CD4-positive, alpha-beta T cell (primary cell): ENCODE data around the gene CDK5R2. TPM values are rescaled to one million over a fixed set of nuclear protein-coding genes. Genes with fewer than 3 reads are reported as not detected.

Experiments used
- ATAC-seq: fragments of 200-7000 bp; cut with Tn5 transposase; one replicate; pipeline ENCODE4 v1.10.0; 2022; ENCODE audit warnings: mild to moderate bottlenecking; ENCODE audit not compliant: poor library complexity
- CTCF ChIA-PET: fragments of 350-600 bp; sonication (Branson Sonifier 250); formaldehyde crosslinking; loops from one replicate; lab custom pipeline; 2021; ENCODE audit warnings: antibody characterized with exemption, inconsistent platforms; lab: Charles Lee
- POLR2A ChIA-PET: fragments of 350-600 bp; sonication (Branson Sonifier 250); formaldehyde crosslinking; loops from one replicate; lab custom pipeline; 2021; ENCODE audit warnings: antibody characterized with exemption, inconsistent platforms; lab: Charles Lee
- DNase-seq, 14 experiments: peaks; one replicate each; pipeline ENCODE4 v3.0.0-alpha.2; 2013 to 2020; ENCODE audit warnings: mixed read lengths in 2 of 14
- H3K27ac ChIP-seq, 2 donors: one replicate each; pipeline versions ENCODE4 v1.5.1 to v1.7.0; 2013; ENCODE audit warnings: low read length in 2 of 2, low read depth in 1 of 2, mild to moderate bottlenecking in 1 of 2
- H3K27me3 ChIP-seq, 2 experiments: 1 replicate in 1 of 2; 2 replicates in 1 of 2; pipeline versions ENCODE4 v1.6.1 to v1.7.0; 2013; ENCODE audit warnings: low read length in 2 of 2, control low read depth in 1 of 2, mild to moderate bottlenecking in 1 of 2, moderate library complexity in 1 of 2; ENCODE audit not compliant: insufficient read depth in 2 of 2, control insufficient read depth in 1 of 2
- H3K36me3 ChIP-seq: one replicate; pipeline ENCODE4 v1.6.1; 2013; ENCODE audit warnings: low read length, control low read depth; ENCODE audit not compliant: insufficient read depth
- H3K4me1 ChIP-seq: one replicate; pipeline ENCODE4 v1.6.1; 2013; ENCODE audit warnings: low read length, control low read depth; ENCODE audit not compliant: insufficient read depth
- H3K4me3 ChIP-seq: one replicate; pipeline ENCODE4 v1.5.1; 2013; ENCODE audit warnings: mild to moderate bottlenecking, low read length, moderate library complexity
- H3K9me3 ChIP-seq, 2 experiments: 1 replicate in 1 of 2; 2 replicates in 1 of 2; pipeline versions ENCODE4 v1.6.1 to v1.7.0; 2013; ENCODE audit warnings: low read length in 2 of 2, mild to moderate bottlenecking in 2 of 2, control low read depth in 1 of 2, moderate library complexity in 1 of 2; ENCODE audit not compliant: control insufficient read depth in 1 of 2, insufficient read depth in 1 of 2
- H3K27ac Mint-ChIP-seq: one replicate; pipeline ENCODE4 v1.8.0; 2020; ENCODE audit warnings: mixed read lengths
- H3K27me3 Mint-ChIP-seq: one replicate; pipeline ENCODE4 v1.8.0; 2021; ENCODE audit warnings: mixed read lengths
- H3K36me3 Mint-ChIP-seq: one replicate; pipeline ENCODE4 v1.8.0; 2021; ENCODE audit warnings: low read depth, mixed read lengths
- H3K4me1 Mint-ChIP-seq: one replicate; pipeline ENCODE4 v1.8.0; 2021; ENCODE audit warnings: low read depth, mixed read lengths
- H3K4me3 Mint-ChIP-seq: one replicate; pipeline ENCODE4 v1.8.0; 2020; ENCODE audit warnings: mild to moderate bottlenecking, mixed read lengths
- H3K9me3 Mint-ChIP-seq: one replicate; pipeline ENCODE4 v1.8.0; 2020; ENCODE audit warnings: mixed read lengths
- intact Hi-C, 2 experiments: fragments of 100-400 bp; cut with DNase I in 1 of 2; cut with micrococcal nuclease in 1 of 2; formaldehyde crosslinking; loops; one replicate each; pipeline versions ENCODE4 v1.15.1 to v1.9.0; 2023 to 2025; cut with DNase I, micrococcal nuclease
- polyA plus RNA-seq, 2 donors: library from polyadenylated mRNA; unstranded; fragments of 120-200 nt; gene quantifications; one replicate each; pipeline ENCODE4 v1.2.1, GENCODE V29; 2013
- total RNA-seq, 174 experiments: library from RNA in 2 of 174; stranded (reverse) in 2 of 174; gene quantifications; one replicate each; pipeline ENCODE4 v1.2.3 and lab custom pipeline; 2021 to 2026
- TF ChIP-seq, protein P1 (sequence below): fragments of 200-600 bp; IDR thresholded peaks from one replicate; pipeline ENCODE4 v1.8.0; 2022; ENCODE audit warnings: antibody characterized with exemption, mild to moderate bottlenecking

Gene CDK5R2
- total RNA-seq (not detected), total RNA-seq (lab: John Stamatoyannopoulos, UW) (0 to 0.20 (median 0) reads per million in 172 experiments)
- not detected for polyA plus RNA-seq (2013, experiment 1 of 2)
- not detected for polyA plus RNA-seq (2013, experiment 2 of 2)

GRCh38 chr2:218959141-218959731, at the start of gene CDK5R2:
CDK5R2 (plus strand) TSS chr2:218959666; CDS start chr2:218959821, 155 bp downstream.
- H3K4me1 Mint-ChIP-seq = peaks cover 13% of the 10 kb centered on the region
- no peak within 1 kb of the TSS for H3K4me3 ChIP-seq
- H3K27ac ChIP-seq = no peak within 1 kb of the TSS
- peaks cover 88% of the 10 kb centered on the region for H3K27me3 Mint-ChIP-seq
- H3K9me3 Mint-ChIP-seq = no peaks in the 10 kb centered on the region
- H3K4me3 Mint-ChIP-seq = peak within 1 kb of the TSS; percentile 60
- TF ChIP-seq, protein P1, sequence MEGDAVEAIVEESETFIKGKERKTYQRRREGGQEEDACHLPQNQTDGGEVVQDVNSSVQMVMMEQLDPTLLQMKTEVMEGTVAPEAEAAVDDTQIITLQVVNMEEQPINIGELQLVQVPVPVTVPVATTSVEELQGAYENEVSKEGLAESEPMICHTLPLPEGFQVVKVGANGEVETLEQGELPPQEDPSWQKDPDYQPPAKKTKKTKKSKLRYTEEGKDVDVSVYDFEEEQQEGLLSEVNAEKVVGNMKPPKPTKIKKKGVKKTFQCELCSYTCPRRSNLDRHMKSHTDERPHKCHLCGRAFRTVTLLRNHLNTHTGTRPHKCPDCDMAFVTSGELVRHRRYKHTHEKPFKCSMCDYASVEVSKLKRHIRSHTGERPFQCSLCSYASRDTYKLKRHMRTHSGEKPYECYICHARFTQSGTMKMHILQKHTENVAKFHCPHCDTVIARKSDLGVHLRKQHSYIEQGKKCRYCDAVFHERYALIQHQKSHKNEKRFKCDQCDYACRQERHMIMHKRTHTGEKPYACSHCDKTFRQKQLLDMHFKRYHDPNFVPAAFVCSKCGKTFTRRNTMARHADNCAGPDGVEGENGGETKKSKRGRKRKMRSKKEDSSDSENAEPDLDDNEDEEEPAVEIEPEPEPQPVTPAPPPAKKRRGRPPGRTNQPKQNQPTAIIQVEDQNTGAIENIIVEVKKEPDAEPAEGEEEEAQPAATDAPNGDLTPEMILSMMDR = no peak
- H3K4me1 ChIP-seq = peaks cover 32% of the 10 kb centered on the region
- peaks cover 60 to 86% of the 10 kb centered on the region in 2 experiments for H3K27me3 ChIP-seq
- H3K9me3 ChIP-seq = peaks cover 0 to 32% of the 10 kb centered on the region in 2 experiments
- POLR2A ChIA-PET = no interaction called here
- DNase-seq = peak; percentile 16 to 71 (median 41)
- intact Hi-C loops = no loop called here
- CTCF ChIA-PET = interaction anchor here (1.2 kb wide), 1 partner anchor 112 kb away, joined by 3 read pairs; no protein-coding TSS in a partner anchor
- H3K36me3 Mint-ChIP-seq = no peaks in the 10 kb centered on the region
- H3K36me3 ChIP-seq = no peaks in the 10 kb centered on the region
- no peak within 1 kb of the TSS for H3K27ac Mint-ChIP-seq
- ATAC-seq = peak; percentile 66

DNA sequence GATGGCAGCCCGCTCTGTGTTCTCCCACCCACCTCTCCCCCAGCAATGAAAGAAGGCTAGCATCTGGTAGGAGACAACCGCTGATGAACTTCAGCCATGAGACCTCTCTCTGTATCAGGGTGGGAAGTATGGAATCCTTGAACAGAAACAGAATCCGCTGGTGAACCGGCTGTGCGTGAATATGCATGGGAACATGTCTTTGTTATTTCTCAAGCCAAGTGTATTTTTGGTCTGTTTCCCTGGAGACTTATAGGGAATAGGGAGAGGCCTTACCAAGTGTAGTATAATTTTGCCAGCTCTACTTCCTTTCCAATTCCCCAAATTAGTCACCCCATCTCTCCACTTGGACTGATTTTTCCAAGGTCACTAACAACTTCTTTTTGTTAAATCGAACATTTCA, 48.7 kb upstream of the CDK5R2 start:
- no peaks in the 10 kb centered on the region for H3K36me3 Mint-ChIP-seq
- CTCF ChIA-PET = interaction anchor here (0.6 to 7.4 kb wide), 5 partner anchors 13 to 228 kb away, joined by 3 to 35 read pairs (median 3); no protein-coding TSS in a partner anchor
- no peaks in the 10 kb centered on the region for H3K9me3 Mint-ChIP-seq

GRCh38 chr2:218920504-218920903, 39.0 kb upstream of the CDK5R2 start:
- Histone ChIP-seq H3K9me3 (peaks cover 0 to 8% of the 10 kb centered on the region in 2 experiments), H3K4me3 (no peak overlapping the region), H3K27ac (no peak overlapping the region), H3K27me3 (peaks cover 12 to 15% of the 10 kb centered on the region in 2 experiments), H3K4me1 (no peaks in the 10 kb centered on the region), H3K36me3 (no peaks in the 10 kb centered on the region)
- H3K9me3 Mint-ChIP-seq = no peaks in the 10 kb centered on the region
- ChIA-PET CTCF (no interaction called here), POLR2A (no interaction called here)
- no peak for ATAC-seq
- no peaks in the 10 kb centered on the region for H3K4me1 Mint-ChIP-seq
- no peak overlapping the region for H3K4me3 Mint-ChIP-seq
- peaks cover 62% of the 10 kb centered on the region for H3K27me3 Mint-ChIP-seq
- H3K27ac Mint-ChIP-seq = no peak overlapping the region
- TF ChIP-seq, protein P1 = no peak
- DNase-seq = no peak
- intact Hi-C loops = no loop called here
- H3K36me3 Mint-ChIP-seq = no peaks in the 10 kb centered on the region

More for the DNA sequence above, 48.7 kb upstream of the CDK5R2 start:
- H3K9me3 ChIP-seq = no peaks in the 10 kb centered on the region
- no peak for DNase-seq
- no peak for ATAC-seq
- Mint-ChIP-seq H3K27ac (no peak overlapping the region), H3K4me1 (peaks cover 13% of the 10 kb centered on the region), H3K4me3 (no peak overlapping the region), H3K27me3 (peaks cover 30% of the 10 kb centered on the region)
- POLR2A ChIA-PET = interaction anchor here (1.1 kb wide), 1 partner anchor 50 kb away, joined by 3 read pairs; no protein-coding TSS in a partner anchor
- intact Hi-C loops = no loop called here
- H3K4me3 ChIP-seq = no peak overlapping the region
- TF ChIP-seq, protein P1 = no peak
- H3K27ac ChIP-seq = no peak overlapping the region
- no peaks in the 10 kb centered on the region for H3K27me3 ChIP-seq
- no peaks in the 10 kb centered on the region for H3K36me3 ChIP-seq
- H3K4me1 ChIP-seq = peaks cover 15% of the 10 kb centered on the region
